WERI-Rb-1 (cell line): ENCODE data around the gene SASH3.

Experiments
- DNase-seq: peaks from one replicate; pipeline ENCODE4 v3.0.0-alpha.2; 2020
- H3K27ac ChIP-seq: fragments of 250-450 bp; sonication (Bioruptor Pico); 2 replicates; pipeline ENCODE4 v1.5.1; 2020; ENCODE audit warnings: mild to moderate bottlenecking, moderate library complexity
- H3K27me3 ChIP-seq: fragments of 250-450 bp; sonication (Bioruptor Pico); 2 replicates; pipeline ENCODE4 v1.5.1; 2021; ENCODE audit warnings: mild to moderate bottlenecking, low read depth, moderate library complexity; ENCODE audit not compliant: insufficient read depth, severe bottlenecking
- H3K36me3 ChIP-seq: fragments of 250-450 bp; sonication (Bioruptor Pico); 2 replicates; pipeline ENCODE4 v1.5.1; 2020; ENCODE audit warnings: mild to moderate bottlenecking, moderate library complexity
- H3K4me3 ChIP-seq: 2 replicates; pipeline ENCODE4 v1.5.1; 2011; ENCODE audit warnings: low read depth, mild to moderate bottlenecking, control low read depth, low read length
- H3K9me3 ChIP-seq: fragments of 250-450 bp; sonication (Bioruptor Pico); 2 replicates; pipeline ENCODE4 v1.5.1; 2021; ENCODE audit warnings: mild to moderate bottlenecking, moderate library complexity; ENCODE audit not compliant: severe bottlenecking
- TF ChIP-seq, protein P1 (sequence below): IDR thresholded peaks from 2 replicates; pipeline ENCODE4 v1.5.1; 2011; ENCODE audit warnings: low read depth, mild to moderate bottlenecking, control low read depth, inconsistent platforms, low read length

The SASH3 gene

DNA sequence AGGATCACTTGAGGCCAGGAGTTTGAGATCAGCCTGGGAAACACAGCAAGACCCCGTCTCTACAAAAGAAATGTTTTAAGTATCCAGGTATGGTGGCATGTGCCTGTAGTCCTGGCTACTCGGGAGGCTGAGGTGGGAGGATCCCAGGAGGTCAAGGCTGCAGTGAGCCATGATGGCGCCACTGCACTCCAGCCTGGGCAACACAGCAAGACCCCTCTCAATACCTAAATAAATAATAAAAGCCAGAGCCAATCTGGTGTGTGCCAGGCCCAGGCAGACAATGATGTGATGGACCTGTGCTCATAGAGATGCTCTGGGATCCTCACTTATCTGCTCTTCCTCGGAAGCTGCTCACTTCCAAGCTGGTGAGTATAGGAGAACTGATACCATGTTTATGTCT lies 18.2 kb upstream of the SASH3 start:
- Histone ChIP-seq H3K27ac (no peak overlapping the region), H3K36me3 (no peaks in the 10 kb centered on the region), H3K27me3 (peaks cover 2% of the 10 kb centered on the region), H3K9me3 (no peaks in the 10 kb centered on the region), H3K4me3 (no peak overlapping the region)
- no peak for DNase-seq
- TF ChIP-seq, protein P1, sequence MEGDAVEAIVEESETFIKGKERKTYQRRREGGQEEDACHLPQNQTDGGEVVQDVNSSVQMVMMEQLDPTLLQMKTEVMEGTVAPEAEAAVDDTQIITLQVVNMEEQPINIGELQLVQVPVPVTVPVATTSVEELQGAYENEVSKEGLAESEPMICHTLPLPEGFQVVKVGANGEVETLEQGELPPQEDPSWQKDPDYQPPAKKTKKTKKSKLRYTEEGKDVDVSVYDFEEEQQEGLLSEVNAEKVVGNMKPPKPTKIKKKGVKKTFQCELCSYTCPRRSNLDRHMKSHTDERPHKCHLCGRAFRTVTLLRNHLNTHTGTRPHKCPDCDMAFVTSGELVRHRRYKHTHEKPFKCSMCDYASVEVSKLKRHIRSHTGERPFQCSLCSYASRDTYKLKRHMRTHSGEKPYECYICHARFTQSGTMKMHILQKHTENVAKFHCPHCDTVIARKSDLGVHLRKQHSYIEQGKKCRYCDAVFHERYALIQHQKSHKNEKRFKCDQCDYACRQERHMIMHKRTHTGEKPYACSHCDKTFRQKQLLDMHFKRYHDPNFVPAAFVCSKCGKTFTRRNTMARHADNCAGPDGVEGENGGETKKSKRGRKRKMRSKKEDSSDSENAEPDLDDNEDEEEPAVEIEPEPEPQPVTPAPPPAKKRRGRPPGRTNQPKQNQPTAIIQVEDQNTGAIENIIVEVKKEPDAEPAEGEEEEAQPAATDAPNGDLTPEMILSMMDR, result no peak

DNA sequence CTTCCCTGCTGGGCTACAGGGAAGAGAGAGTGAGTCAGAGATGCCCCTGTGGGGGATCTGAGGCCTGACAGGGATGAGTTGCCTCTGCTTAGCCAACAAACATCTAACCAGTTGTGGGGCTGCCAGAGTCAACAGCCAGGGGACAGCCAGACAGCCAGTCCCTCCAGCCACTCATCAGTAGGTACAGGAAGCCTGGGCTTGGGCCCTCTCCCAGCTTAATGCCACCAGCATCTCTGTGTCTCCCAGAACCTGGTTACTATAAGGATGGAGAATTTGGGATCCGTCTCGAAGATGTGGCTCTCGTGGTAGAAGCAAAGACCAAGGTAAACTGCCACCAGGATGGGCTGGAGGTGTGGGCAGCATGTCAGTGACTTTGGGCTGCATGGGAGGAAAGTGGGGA lies 17.3 kb upstream of the SASH3 start:
- TF ChIP-seq, protein P1, result no peak
- no peak for DNase-seq
- Histone ChIP-seq H3K27me3 (no peaks in the 10 kb centered on the region), H3K9me3 (no peaks in the 10 kb centered on the region), H3K36me3 (no peaks in the 10 kb centered on the region), H3K27ac (no peak overlapping the region), H3K4me3 (no peak overlapping the region)

GRCh38 chrX:129763666-129764065 lies 16.1 kb upstream of the SASH3 start:
- no peak overlapping the region for H3K4me3 ChIP-seq
- no peaks in the 10 kb centered on the region for H3K36me3 ChIP-seq
- no peaks in the 10 kb centered on the region for H3K9me3 ChIP-seq
- no peaks in the 10 kb centered on the region for H3K27me3 ChIP-seq
- no peak overlapping the region for H3K27ac ChIP-seq
- no peak for DNase-seq
- TF ChIP-seq, protein P1, result no peak

DNA sequence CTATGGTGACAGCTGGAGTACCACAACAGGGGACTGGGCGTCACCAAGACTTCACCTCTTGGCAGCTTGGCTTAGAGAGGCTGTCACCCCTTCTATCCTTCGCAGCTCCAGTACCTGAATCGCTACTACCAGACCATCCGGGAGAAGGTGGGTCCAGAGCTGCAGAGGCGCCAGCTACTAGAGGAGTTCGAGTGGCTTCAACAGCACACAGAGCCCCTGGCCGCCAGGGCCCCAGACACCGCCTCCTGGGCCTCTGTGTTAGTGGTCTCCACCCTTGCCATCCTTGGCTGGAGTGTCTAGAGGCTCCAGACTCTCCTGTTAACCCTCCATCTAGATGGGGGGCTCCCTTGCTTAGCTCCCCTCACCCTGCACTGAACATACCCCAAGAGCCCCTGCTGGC lies 11.6 kb upstream of the SASH3 start:
- H3K27me3 ChIP-seq, result no peaks in the 10 kb centered on the region
- H3K27ac ChIP-seq, result no peak overlapping the region
- no peak overlapping the region for H3K4me3 ChIP-seq
- TF ChIP-seq, protein P1, result no peak
- no peak for DNase-seq
- H3K9me3 ChIP-seq, result no peaks in the 10 kb centered on the region
- no peaks in the 10 kb centered on the region for H3K36me3 ChIP-seq

DNA sequence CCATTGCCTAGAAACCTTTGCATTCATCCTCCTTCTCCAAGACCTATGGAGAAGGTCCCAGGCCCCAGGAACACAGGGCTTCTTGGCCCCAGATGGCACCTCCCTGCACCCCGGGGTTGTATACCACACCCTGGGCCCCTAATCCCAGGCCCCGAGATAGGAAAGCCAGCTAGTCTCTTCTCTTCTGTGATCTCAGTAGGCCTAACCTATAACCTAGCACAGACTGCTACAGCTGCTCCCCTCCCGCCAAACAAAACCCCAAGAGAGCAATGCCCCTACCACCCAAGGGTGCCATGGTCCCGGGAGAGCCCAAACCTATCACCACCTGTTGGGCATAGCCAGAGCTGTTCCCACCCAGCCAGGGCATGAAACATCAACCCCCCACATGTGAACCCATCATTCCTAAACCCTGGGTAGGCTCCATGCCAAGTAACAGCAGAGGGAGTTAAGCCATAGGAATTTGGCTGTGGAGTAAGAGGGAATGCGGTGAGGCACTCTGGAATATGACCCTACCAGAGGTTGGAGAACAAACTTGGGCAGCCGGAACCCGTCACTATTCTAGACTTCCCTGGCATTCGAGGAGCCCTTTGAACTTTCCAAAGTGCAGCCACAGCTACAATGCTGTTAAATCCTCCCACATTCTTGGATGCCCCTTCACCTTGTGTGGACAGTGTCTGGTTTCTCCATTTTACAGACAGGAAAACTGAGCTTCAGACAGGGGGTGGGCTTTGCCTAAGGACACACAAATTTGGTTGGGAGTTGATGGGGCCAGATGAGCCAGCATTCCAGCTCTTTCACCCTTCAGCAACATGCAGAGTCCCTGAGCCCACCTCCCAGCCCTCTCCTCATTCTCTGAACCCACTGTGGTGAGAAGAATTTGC lies 10.9 kb upstream of the SASH3 start:
- TF ChIP-seq, protein P1, result no peak
- no peaks in the 10 kb centered on the region for H3K36me3 ChIP-seq
- DNase-seq, result no peak
- no peak overlapping the region for H3K27ac ChIP-seq
- no peaks in the 10 kb centered on the region for H3K27me3 ChIP-seq
- H3K9me3 ChIP-seq, result no peaks in the 10 kb centered on the region
- no peak overlapping the region for H3K4me3 ChIP-seq
